Chondrocyte (in vitro differentiated cells): Measurements from ENCODE around the gene XRCC6. TPM values are rescaled to one million over a fixed set of nuclear protein-coding genes. Genes with fewer than 3 reads are reported as not detected.

Experiments
- DNase-seq: peaks from one replicate; pipeline ENCODE4 v3.0.0; 2021; ENCODE audit warnings: mixed read lengths, low spot score
- H3K27ac Mint-ChIP-seq: one replicate; pipeline ENCODE4 v1.8.0; 2021; ENCODE audit warnings: mild to moderate bottlenecking, moderate library complexity, mixed read lengths; ENCODE audit not compliant: unreplicated experiment
- H3K27me3 Mint-ChIP-seq: 2 replicates; pipeline ENCODE4 v1.8.0; 2021; ENCODE audit warnings: low read depth, mixed read lengths
- H3K36me3 Mint-ChIP-seq: 2 replicates; pipeline ENCODE4 v1.8.0; 2021; ENCODE audit warnings: low read depth, mixed read lengths
- H3K4me1 Mint-ChIP-seq: 2 replicates; pipeline ENCODE4 v1.8.0; 2021; ENCODE audit warnings: low read depth, mild to moderate bottlenecking, mixed read lengths
- H3K4me3 Mint-ChIP-seq: one replicate; pipeline ENCODE4 v1.8.0; 2021; ENCODE audit warnings: mild to moderate bottlenecking, moderate library complexity, mixed read lengths; ENCODE audit not compliant: unreplicated experiment
- H3K9me3 Mint-ChIP-seq: 2 replicates; pipeline ENCODE4 v1.8.0; 2021; ENCODE audit warnings: low read depth, mixed read lengths
- total RNA-seq: library from RNA; stranded (reverse); gene quantifications from 3 replicates; pipeline ENCODE4 v1.2.1, GENCODE V29; 2021
- TF ChIP-seq, protein P1 (sequence below): fragments of 200-600 bp; sonication (generic); IDR thresholded peaks from 2 replicates; pipeline ENCODE4 v1.5.0; 2021; ENCODE audit warnings: antibody characterized with exemption, mild to moderate bottlenecking, moderate library complexity

XRCC6 gene
- total RNA-seq, 1 donor from 2014 or later = 161 TPM

DNA sequence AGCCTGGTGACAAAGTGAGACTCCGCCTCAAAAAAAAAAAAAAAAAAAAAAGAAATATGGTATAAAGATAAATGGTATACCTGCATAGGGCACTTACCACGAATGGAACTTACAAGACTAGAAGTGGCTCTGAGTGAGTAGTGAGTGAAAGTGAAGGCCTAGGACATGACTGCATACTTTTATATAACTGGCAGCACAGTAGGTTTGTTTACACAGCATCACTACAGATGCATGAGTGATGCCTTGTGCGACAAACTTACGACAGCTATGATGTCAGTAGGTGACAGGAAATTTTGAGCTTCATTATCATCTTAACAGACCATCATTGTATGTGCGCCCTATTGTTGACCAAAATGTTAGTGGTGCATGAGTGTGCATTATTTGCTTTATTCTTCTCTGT is 17.7 kb downstream of the XRCC6 start:
- Mint-ChIP-seq H3K27ac (no peak overlapping the region), H3K36me3 (peaks cover 38% of the 10 kb centered on the region), H3K4me1 (peaks cover 17% of the 10 kb centered on the region), H3K4me3 (no peak overlapping the region), H3K9me3 (no peaks in the 10 kb centered on the region), H3K27me3 (no peaks in the 10 kb centered on the region)
- DNase-seq = no peak
- TF ChIP-seq, protein P1, sequence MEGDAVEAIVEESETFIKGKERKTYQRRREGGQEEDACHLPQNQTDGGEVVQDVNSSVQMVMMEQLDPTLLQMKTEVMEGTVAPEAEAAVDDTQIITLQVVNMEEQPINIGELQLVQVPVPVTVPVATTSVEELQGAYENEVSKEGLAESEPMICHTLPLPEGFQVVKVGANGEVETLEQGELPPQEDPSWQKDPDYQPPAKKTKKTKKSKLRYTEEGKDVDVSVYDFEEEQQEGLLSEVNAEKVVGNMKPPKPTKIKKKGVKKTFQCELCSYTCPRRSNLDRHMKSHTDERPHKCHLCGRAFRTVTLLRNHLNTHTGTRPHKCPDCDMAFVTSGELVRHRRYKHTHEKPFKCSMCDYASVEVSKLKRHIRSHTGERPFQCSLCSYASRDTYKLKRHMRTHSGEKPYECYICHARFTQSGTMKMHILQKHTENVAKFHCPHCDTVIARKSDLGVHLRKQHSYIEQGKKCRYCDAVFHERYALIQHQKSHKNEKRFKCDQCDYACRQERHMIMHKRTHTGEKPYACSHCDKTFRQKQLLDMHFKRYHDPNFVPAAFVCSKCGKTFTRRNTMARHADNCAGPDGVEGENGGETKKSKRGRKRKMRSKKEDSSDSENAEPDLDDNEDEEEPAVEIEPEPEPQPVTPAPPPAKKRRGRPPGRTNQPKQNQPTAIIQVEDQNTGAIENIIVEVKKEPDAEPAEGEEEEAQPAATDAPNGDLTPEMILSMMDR = no peak

DNA sequence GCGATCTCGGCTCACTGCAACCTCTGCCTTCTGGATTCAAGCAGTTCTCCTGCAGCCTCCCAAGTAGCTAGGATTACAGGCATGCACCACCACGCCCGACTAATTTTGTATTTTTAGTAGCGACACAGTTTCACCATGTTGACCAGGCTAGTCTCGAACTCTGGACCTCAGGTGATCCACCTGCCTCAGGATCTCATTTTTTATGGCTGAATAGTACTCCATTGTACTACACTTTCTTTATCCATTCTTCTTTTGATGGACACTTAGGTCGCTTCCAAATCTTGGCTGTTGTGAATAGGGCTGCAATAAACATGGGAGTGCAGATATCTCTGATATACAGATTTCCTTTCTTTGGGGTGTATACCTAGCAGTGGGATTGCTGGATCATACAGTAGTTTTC is 20.8 kb downstream of the XRCC6 start:
- Mint-ChIP-seq H3K4me3 (no peak overlapping the region), H3K27me3 (no peaks in the 10 kb centered on the region), H3K9me3 (no peaks in the 10 kb centered on the region), H3K36me3 (peaks cover 31% of the 10 kb centered on the region), H3K27ac (peak overlapping the region; percentile 57), H3K4me1 (peaks cover 11% of the 10 kb centered on the region)
- TF ChIP-seq, protein P1 = no peak
- DNase-seq = no peak

DNA sequence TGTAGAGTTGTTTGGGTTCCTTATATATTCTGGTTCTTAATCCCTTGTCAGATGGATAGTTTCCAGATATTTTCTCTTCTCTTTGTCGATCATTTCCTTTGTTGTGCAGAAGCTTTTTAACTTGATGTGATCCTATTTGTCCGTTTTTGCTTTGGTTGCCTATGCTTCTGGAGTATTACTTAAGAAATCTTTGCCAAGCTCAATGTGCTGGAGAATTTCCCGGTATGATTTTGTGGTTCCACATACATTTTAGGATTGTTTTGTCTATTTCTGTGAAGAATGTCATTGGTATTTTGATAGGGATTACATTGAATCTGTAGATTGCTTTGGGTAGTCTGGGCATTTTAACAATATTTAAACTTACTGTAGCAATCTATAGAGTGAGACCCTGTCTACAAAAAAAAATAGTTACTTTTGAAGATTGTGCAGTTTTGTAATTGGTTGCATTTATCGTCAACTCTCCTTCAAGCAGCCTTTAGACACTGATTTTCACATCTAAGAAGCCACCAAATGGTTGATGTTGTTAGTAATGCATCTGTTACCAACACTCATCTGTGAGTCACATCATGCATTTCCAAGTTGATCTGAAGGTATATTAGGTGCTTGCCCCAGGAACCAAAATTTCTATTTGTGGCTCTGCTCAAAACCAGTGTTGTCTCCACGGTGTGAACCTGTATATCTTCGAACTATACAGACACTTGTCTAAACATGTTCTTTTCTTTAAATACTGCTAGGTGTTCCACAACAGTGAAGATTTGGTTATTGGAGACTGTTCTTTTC is 21.4 kb downstream of the XRCC6 start:
- H3K27me3 Mint-ChIP-seq = no peaks in the 10 kb centered on the region
- H3K27ac Mint-ChIP-seq = peak overlapping the region; percentile 57
- no peaks in the 10 kb centered on the region for H3K9me3 Mint-ChIP-seq
- H3K36me3 Mint-ChIP-seq = peaks cover 30% of the 10 kb centered on the region
- peaks cover 11% of the 10 kb centered on the region for H3K4me1 Mint-ChIP-seq
- TF ChIP-seq, protein P1 = no peak
- no peak overlapping the region for H3K4me3 Mint-ChIP-seq
- DNase-seq = no peak

DNA sequence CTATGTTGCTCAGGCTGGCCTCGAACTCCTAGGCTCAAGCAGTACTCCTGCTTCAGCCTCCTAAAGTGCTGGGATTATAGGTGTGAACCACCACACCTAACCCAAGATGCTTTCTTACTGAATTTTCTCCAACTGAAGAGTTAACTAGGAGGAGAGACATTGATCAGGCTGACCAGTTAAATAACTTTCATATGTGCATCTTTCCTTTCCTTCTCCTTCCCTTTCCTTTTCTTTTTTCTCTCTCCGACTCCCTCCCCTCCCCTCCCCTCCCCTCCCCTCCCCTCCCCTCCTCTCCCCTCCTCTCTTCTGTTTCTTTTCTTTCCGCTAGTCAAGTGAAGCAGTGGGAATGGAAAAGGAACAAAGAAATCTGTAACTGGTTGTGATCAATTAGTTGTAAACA is 26.7 kb downstream of the XRCC6 start:
- H3K4me3 Mint-ChIP-seq = no peak overlapping the region
- H3K27ac Mint-ChIP-seq = no peak overlapping the region
- peaks cover 24% of the 10 kb centered on the region for H3K36me3 Mint-ChIP-seq
- H3K9me3 Mint-ChIP-seq = no peaks in the 10 kb centered on the region
- H3K27me3 Mint-ChIP-seq = no peaks in the 10 kb centered on the region
- TF ChIP-seq, protein P1 = no peak
- no peak for DNase-seq
- H3K4me1 Mint-ChIP-seq = peaks cover 2% of the 10 kb centered on the region

DNA sequence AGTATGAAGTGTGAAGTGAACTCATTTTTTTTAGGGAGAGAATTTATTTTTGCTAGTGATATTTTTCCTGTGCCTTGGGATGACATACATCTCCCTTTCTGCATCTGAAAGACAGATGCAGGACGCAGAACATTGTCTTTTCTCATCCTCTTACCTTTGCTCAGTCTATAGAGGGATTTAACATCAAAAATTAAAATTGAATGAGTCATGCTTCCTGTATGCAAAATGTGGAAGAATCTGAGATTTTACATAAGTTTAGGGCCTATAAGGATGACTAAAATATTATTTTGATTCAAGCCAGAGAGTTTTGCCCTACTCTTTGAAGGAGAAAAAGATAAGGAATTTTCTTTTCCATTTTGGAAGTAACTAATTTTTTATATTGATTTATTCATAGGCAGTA is 27.3 kb downstream of the XRCC6 start:
- Mint-ChIP-seq H3K9me3 (no peaks in the 10 kb centered on the region), H3K4me3 (no peak overlapping the region), H3K4me1 (no peaks in the 10 kb centered on the region), H3K27ac (no peak overlapping the region), H3K27me3 (no peaks in the 10 kb centered on the region), H3K36me3 (peaks cover 24% of the 10 kb centered on the region)
- TF ChIP-seq, protein P1 = no peak
- DNase-seq = no peak
